Measurements from ENCODE around the gene NUP188.

Gene NUP188

DNA sequence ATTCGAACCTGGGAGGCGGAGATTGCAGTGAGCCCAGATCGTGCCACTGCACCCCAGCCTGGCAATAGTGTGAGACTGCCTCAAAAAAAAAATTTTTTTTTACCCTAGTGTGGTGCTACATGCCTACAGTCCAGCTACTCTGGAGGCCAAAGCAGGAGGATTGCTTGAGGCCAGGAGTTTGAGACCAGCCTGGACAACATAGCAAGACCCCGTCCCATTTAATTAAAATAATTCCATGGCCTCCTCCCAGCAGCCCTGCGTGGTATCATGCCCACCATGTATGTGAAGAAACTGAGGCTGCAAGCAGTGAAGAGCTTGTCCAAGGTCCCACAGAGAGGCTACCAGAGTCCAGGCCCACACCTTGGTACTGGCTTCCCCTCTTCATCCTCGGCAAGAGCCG is 46.1 kb upstream of the NUP188 start:
- no peaks in the 10 kb centered on the region for H3K9me3 ChIP-seq (ENCODE audit: insufficient read depth, low read depth, low read length)
- peaks cover 32 to 42% of the 10 kb centered on the region in 2 experiments for H3K36me3 ChIP-seq (ENCODE audit: control insufficient read depth in 1 of 2, insufficient read depth in 2 of 2, low read length in 2 of 2)
- no peak overlapping the region for H4K91ac ChIP-seq (ENCODE audit: low read depth, low read length)
- H3K23ac ChIP-seq (ENCODE audit: low read length) = no peak overlapping the region
- DNase-seq = no peak
- no peak overlapping the region for H3K14ac ChIP-seq (ENCODE audit: low read length)
- H2BK120ac ChIP-seq (ENCODE audit: insufficient read depth, low read length, poor library complexity) = no peak overlapping the region
- H3K18ac ChIP-seq (ENCODE audit: low read length) = no peak overlapping the region
- no CpG with 5 or more reads among the region's 7 CpGs for WGBS (ENCODE audit: extremely low coverage, insufficient coverage, insufficient read length)
- H2BK5ac ChIP-seq (ENCODE audit: low read depth, low read length, poor library complexity) = no peak overlapping the region
- H3K27ac ChIP-seq (ENCODE audit: low read depth, low read length) = no peak overlapping the region
- H2AFZ ChIP-seq (ENCODE audit: insufficient read depth, low read length, poor library complexity) = no peak overlapping the region
- H3K4me3 ChIP-seq (ENCODE audit: low read depth, low read length) = no peak overlapping the region
- H3K4me1 ChIP-seq (ENCODE audit: control insufficient read depth in 1 of 2, insufficient read depth in 2 of 2, low read length in 2 of 2) = no peaks in the 10 kb centered on the region
- H3K79me2 ChIP-seq (ENCODE audit: control insufficient read depth, insufficient read depth, low read length, poor library complexity) = no peaks in the 10 kb centered on the region
- H3K27me3 ChIP-seq (ENCODE audit: insufficient read depth, low read length) = no peaks in the 10 kb centered on the region
- no peak overlapping the region for H4K8ac ChIP-seq (ENCODE audit: low read depth, low read length)
- H2AK5ac ChIP-seq (ENCODE audit: low read length) = no peak overlapping the region
- H3K9ac ChIP-seq (ENCODE audit: low read length) = no peak overlapping the region
- H4K12ac ChIP-seq (ENCODE audit: low read depth, low read length) = no peak overlapping the region
- no peaks in the 10 kb centered on the region for H3K79me1 ChIP-seq (ENCODE audit: low read length)
- H2BK12ac ChIP-seq (ENCODE audit: low read length) = no peak overlapping the region
- H3K4ac ChIP-seq (ENCODE audit: low read depth, low read length) = no peak overlapping the region
- H3K4me2 ChIP-seq (ENCODE audit: low read length) = no peak overlapping the region

DNA sequence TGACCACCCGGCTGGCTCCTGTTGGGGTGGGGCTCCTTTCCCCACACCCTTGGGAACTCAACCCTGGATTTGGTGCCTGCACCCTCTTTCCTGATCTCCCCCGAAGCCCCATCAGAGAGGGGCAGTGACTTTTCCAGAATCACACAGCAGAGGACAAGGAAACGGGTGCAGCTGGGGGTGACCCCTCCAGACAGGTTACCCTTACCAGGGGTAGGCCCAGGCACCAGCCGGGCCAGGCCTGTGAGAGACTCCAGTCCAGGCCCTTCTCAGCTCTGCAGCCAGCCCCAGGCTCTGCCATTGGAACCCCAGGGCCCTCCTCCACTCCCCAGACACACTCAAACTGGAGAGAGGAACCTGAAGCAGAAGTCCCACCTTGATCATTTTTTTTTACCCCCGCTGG is 45.7 kb upstream of the NUP188 start:
- Histone ChIP-seq H2AFZ (ENCODE audit: insufficient read depth, low read length, poor library complexity) (no peak overlapping the region), H3K9ac (ENCODE audit: low read length) (no peak overlapping the region), H3K27me3 (ENCODE audit: insufficient read depth, low read length) (no peaks in the 10 kb centered on the region), H2BK120ac (ENCODE audit: insufficient read depth, low read length, poor library complexity) (no peak overlapping the region), H3K14ac (ENCODE audit: low read length) (no peak overlapping the region), H3K18ac (ENCODE audit: low read length) (no peak overlapping the region), H3K4ac (ENCODE audit: low read depth, low read length) (no peak overlapping the region), H4K8ac (ENCODE audit: low read depth, low read length) (no peak overlapping the region), H4K12ac (ENCODE audit: low read depth, low read length) (no peak overlapping the region), H3K23ac (ENCODE audit: low read length) (no peak overlapping the region), H3K4me3 (ENCODE audit: low read depth, low read length) (no peak overlapping the region), H3K4me1 (ENCODE audit: control insufficient read depth in 1 of 2, insufficient read depth in 2 of 2, low read length in 2 of 2) (peaks cover 0 to 1% of the 10 kb centered on the region in 2 experiments), H3K79me1 (ENCODE audit: low read length) (no peaks in the 10 kb centered on the region), H3K27ac (ENCODE audit: low read depth, low read length) (no peak overlapping the region), H3K36me3 (ENCODE audit: control insufficient read depth in 1 of 2, insufficient read depth in 2 of 2, low read length in 2 of 2) (peaks cover 32 to 42% of the 10 kb centered on the region in 2 experiments), H3K4me2 (ENCODE audit: low read length) (no peak overlapping the region), H2AK5ac (ENCODE audit: low read length) (no peak overlapping the region), H2BK5ac (ENCODE audit: low read depth, low read length, poor library complexity) (no peak overlapping the region), H4K91ac (ENCODE audit: low read depth, low read length) (no peak overlapping the region), H3K9me3 (ENCODE audit: insufficient read depth, low read depth, low read length) (no peaks in the 10 kb centered on the region), H2BK12ac (ENCODE audit: low read length) (no peak overlapping the region), H3K79me2 (ENCODE audit: control insufficient read depth, insufficient read depth, low read length, poor library complexity) (no peaks in the 10 kb centered on the region)
- no CpG with 5 or more reads among the region's 5 CpGs for WGBS (ENCODE audit: extremely low coverage, insufficient coverage, insufficient read length)
- DNase-seq = no peak

DNA sequence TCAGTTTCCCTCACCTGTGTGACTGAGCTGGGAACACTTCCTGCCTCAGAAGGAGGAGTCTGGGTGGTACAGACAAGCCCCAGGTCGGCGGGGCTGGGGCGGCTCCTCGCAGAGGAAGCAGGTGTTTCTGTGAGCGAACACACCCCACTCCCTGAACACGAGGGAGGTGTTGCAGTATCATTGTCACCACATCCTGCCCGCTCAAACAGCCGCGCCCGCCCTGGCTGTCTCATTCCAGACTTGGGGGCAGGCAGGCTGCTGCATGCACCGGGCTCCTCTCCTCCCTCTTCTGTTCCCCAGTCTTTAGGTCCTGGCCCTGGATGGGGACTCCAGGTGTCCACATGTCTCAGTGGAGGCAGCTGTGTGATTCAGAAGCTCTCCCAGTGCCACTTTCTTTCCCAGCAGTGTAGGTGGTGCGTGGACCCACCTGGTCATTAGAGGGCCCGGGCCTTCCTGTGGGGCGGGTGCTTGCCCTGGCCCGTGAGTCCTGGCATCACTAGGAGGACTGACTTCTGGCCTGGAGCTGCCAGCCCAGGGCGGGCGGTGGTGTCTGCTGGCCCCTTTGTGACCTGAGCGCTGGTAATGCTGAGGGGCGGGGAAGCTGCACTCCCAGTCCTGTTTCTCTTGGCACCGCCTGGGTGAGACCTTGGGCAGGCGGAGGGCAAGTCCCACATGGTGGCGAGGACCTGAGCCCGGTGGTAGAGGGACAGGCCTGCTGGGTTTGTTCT is 45.0 kb upstream of the NUP188 start:
- Histone ChIP-seq H2AK5ac (ENCODE audit: low read length) (no peak overlapping the region), H2BK5ac (ENCODE audit: low read depth, low read length, poor library complexity) (no peak overlapping the region), H4K91ac (ENCODE audit: low read depth, low read length) (no peak overlapping the region), H2AFZ (ENCODE audit: insufficient read depth, low read length, poor library complexity) (no peak overlapping the region), H3K9me3 (ENCODE audit: insufficient read depth, low read depth, low read length) (no peaks in the 10 kb centered on the region), H2BK120ac (ENCODE audit: insufficient read depth, low read length, poor library complexity) (no peak overlapping the region), H3K79me1 (ENCODE audit: low read length) (no peaks in the 10 kb centered on the region), H2BK12ac (ENCODE audit: low read length) (no peak overlapping the region), H3K4me1 (ENCODE audit: control insufficient read depth in 1 of 2, insufficient read depth in 2 of 2, low read length in 2 of 2) (peaks cover 2 to 4% of the 10 kb centered on the region in 2 experiments), H3K79me2 (ENCODE audit: control insufficient read depth, insufficient read depth, low read length, poor library complexity) (no peaks in the 10 kb centered on the region), H3K4me3 (ENCODE audit: low read depth, low read length) (no peak overlapping the region), H3K4ac (ENCODE audit: low read depth, low read length) (no peak overlapping the region), H3K23ac (ENCODE audit: low read length) (no peak overlapping the region), H3K27ac (ENCODE audit: low read depth, low read length) (no peak overlapping the region), H3K27me3 (ENCODE audit: insufficient read depth, low read length) (no peaks in the 10 kb centered on the region), H3K36me3 (ENCODE audit: control insufficient read depth in 1 of 2, insufficient read depth in 2 of 2, low read length in 2 of 2) (peaks cover 36 to 46% of the 10 kb centered on the region in 2 experiments), H4K8ac (ENCODE audit: low read depth, low read length) (no peak overlapping the region), H4K12ac (ENCODE audit: low read depth, low read length) (no peak overlapping the region), H3K14ac (ENCODE audit: low read length) (no peak overlapping the region), H3K9ac (ENCODE audit: low read length) (no peak overlapping the region), H3K4me2 (ENCODE audit: low read length) (no peak overlapping the region), H3K18ac (ENCODE audit: low read length) (no peak overlapping the region)
- no CpG with 5 or more reads among the region's 23 CpGs for WGBS (ENCODE audit: extremely low coverage, insufficient coverage, insufficient read length)
- DNase-seq = no peak

DNA sequence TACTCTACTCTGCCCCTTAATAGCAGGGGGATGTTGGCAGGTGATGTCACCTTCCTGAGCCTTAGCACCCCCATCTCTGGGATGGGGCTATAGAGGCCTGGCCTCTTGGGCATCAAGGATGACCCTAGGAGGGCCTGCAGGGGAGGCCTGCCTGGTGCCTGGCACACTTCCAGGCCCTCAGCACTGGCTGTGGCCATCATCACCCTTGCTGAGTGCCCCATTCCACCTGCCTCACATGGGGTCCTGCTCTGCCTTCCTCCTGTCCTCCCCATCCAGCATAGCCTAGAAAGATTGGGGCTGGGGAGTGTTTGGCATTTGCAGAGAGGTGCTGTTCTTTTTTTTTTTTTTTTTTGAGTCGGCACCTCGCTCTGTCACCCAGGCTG is 44.4 kb upstream of the NUP188 start:
- no peak overlapping the region for H4K12ac ChIP-seq (ENCODE audit: low read depth, low read length)
- H3K27ac ChIP-seq (ENCODE audit: low read depth, low read length) = no peak overlapping the region
- H3K4me2 ChIP-seq (ENCODE audit: low read length) = no peak overlapping the region
- no peak overlapping the region for H2BK5ac ChIP-seq (ENCODE audit: low read depth, low read length, poor library complexity)
- peaks cover 3% of the 10 kb centered on the region for H3K9me3 ChIP-seq (ENCODE audit: insufficient read depth, low read depth, low read length)
- H3K9ac ChIP-seq (ENCODE audit: low read length) = no peak overlapping the region
- no peaks in the 10 kb centered on the region for H3K79me2 ChIP-seq (ENCODE audit: control insufficient read depth, insufficient read depth, low read length, poor library complexity)
- H3K23ac ChIP-seq (ENCODE audit: low read length) = no peak overlapping the region
- WGBS (ENCODE audit: extremely low coverage, insufficient coverage, insufficient read length) = no CpG with 5 or more reads among the region's 2 CpGs
- no peak overlapping the region for H3K18ac ChIP-seq (ENCODE audit: low read length)
- H2BK120ac ChIP-seq (ENCODE audit: insufficient read depth, low read length, poor library complexity) = no peak overlapping the region
- no peak overlapping the region for H3K4me3 ChIP-seq (ENCODE audit: low read depth, low read length)
- no peaks in the 10 kb centered on the region for H3K27me3 ChIP-seq (ENCODE audit: insufficient read depth, low read length)
- no peak overlapping the region for H2AK5ac ChIP-seq (ENCODE audit: low read length)
- no peaks in the 10 kb centered on the region for H3K79me1 ChIP-seq (ENCODE audit: low read length)
- H3K36me3 ChIP-seq (ENCODE audit: control insufficient read depth in 1 of 2, insufficient read depth in 2 of 2, low read length in 2 of 2) = peaks cover 41 to 51% of the 10 kb centered on the region in 2 experiments
- peaks cover 2 to 4% of the 10 kb centered on the region in 2 experiments for H3K4me1 ChIP-seq (ENCODE audit: control insufficient read depth in 1 of 2, insufficient read depth in 2 of 2, low read length in 2 of 2)
- H4K91ac ChIP-seq (ENCODE audit: low read depth, low read length) = no peak overlapping the region
- H4K8ac ChIP-seq (ENCODE audit: low read depth, low read length) = no peak overlapping the region
- no peak overlapping the region for H2AFZ ChIP-seq (ENCODE audit: insufficient read depth, low read length, poor library complexity)
- no peak overlapping the region for H3K4ac ChIP-seq (ENCODE audit: low read depth, low read length)
- H3K14ac ChIP-seq (ENCODE audit: low read length) = no peak overlapping the region
- DNase-seq = no peak
- no peak overlapping the region for H2BK12ac ChIP-seq (ENCODE audit: low read length)
